Neural cell (in vitro differentiated cells): ENCODE data around the gene MTA1. TPM values are rescaled to one million over a fixed set of nuclear protein-coding genes. Genes with fewer than 3 reads are reported as not detected.

ENCODE experiments used
- H2AFZ ChIP-seq: fragments of 200-600, 300-800 bp; sonication (generic), shearing (Covaris generic); 2 replicates; pipeline ENCODE4 v1.6.0; 2014; ENCODE audit warnings: low read depth, mild to moderate bottlenecking, antibody characterized with exemption, low read length, moderate library complexity
- H3F3A ChIP-seq: fragments of 200-600 bp; shearing (Covaris generic); 2 replicates; pipeline ENCODE4 v1.6.1; 2016; ENCODE audit warnings: mild to moderate bottlenecking, moderate library complexity, mixed read lengths, antibody characterized with exemption, low read length; ENCODE audit not compliant: insufficient read depth, poor library complexity, severe bottlenecking
- H3K27ac ChIP-seq: fragments of 200-600, 300-800 bp; sonication (generic), shearing (Covaris generic); 2 replicates; pipeline ENCODE4 v1.5.1; 2014; ENCODE audit warnings: mild to moderate bottlenecking, low read length, moderate library complexity
- H3K27me3 ChIP-seq: fragments of 300-800, 200-600 bp; sonication (generic), shearing (Covaris generic); 2 replicates; pipeline ENCODE4 v1.6.0; 2014; ENCODE audit warnings: mild to moderate bottlenecking, low read depth, low read length, moderate library complexity; ENCODE audit not compliant: insufficient read depth
- H3K36me3 ChIP-seq: fragments of 300-800, 200-600 bp; sonication (generic), shearing (Covaris generic); 2 replicates; pipeline ENCODE4 v1.5.1; 2014; ENCODE audit warnings: mild to moderate bottlenecking, antibody characterized with exemption, low read length, moderate library complexity; ENCODE audit not compliant: insufficient read depth
- H3K4me2 ChIP-seq: fragments of 300-800, 200-600 bp; sonication (generic), shearing (Covaris generic); 2 replicates; pipeline ENCODE4 v1.6.0; 2014; ENCODE audit warnings: mild to moderate bottlenecking, low read length
- H3K4me3 ChIP-seq: fragments of 300-800, 200-600 bp; sonication (generic), shearing (Covaris generic); 2 replicates; pipeline ENCODE4 v1.5.1; 2014; ENCODE audit warnings: mild to moderate bottlenecking, low read length, moderate library complexity
- H3K79me2 ChIP-seq: fragments of 200-600 bp; shearing (Covaris generic); replicated peaks from 2 replicates; pipeline ENCODE4 v1.6.0; 2014; ENCODE audit warnings: mild to moderate bottlenecking, low read length, moderate library complexity; ENCODE audit not compliant: insufficient read depth
- H3K9ac ChIP-seq: fragments of 300-800, 200-600 bp; sonication (generic), shearing (Covaris generic); 2 replicates; pipeline ENCODE4 v1.6.1; 2016; ENCODE audit warnings: mild to moderate bottlenecking, low read length, mixed read lengths
- H3K9me2 ChIP-seq: fragments of 200-600 bp; shearing (Covaris generic); 2 replicates; pipeline ENCODE4 v1.6.1; 2016; ENCODE audit warnings: mild to moderate bottlenecking, low read length, mixed read lengths; ENCODE audit not compliant: insufficient read depth
- H3K9me3 ChIP-seq: fragments of 200-600, 300-800 bp; sonication (generic), shearing (Covaris generic); 2 replicates; pipeline ENCODE4 v1.6.1; 2016; ENCODE audit warnings: mild to moderate bottlenecking, mixed run types, low read length, moderate library complexity, mixed read lengths
- H4K20me1 ChIP-seq: fragments of 200-600 bp; shearing (Covaris generic); 2 replicates; pipeline ENCODE4 v1.6.1; 2016; ENCODE audit warnings: mild to moderate bottlenecking, mixed run types; ENCODE audit not compliant: insufficient read depth
- EP300 ChIP-seq: fragments of 450-650 bp; conservative IDR thresholded peaks from 2 replicates; pipeline ENCODE4 v1.6.1; 2014; ENCODE audit warnings: antibody characterized with exemption, mild to moderate bottlenecking, moderate library complexity; ENCODE audit not compliant: poor library complexity, severe bottlenecking
- EZH2 ChIP-seq: fragments of 200-600, 300-800 bp; shearing (Covaris generic), sonication (generic); IDR thresholded peaks from 2 replicates; pipeline ENCODE4 v1.6.1; 2014; ENCODE audit warnings: antibody characterized with exemption, low read length, borderline replicate concordance, mild to moderate bottlenecking; ENCODE audit not compliant: insufficient read depth, poor library complexity, severe bottlenecking
- MXI1 ChIP-seq: fragments of 450-650 bp; conservative IDR thresholded peaks from 2 replicates; pipeline ENCODE4 v1.6.1; 2014; ENCODE audit warnings: antibody characterized with exemption, mild to moderate bottlenecking; ENCODE audit not compliant: poor library complexity, severe bottlenecking
- POLR2AphosphoS5 ChIP-seq: IDR thresholded peaks from 2 replicates; pipeline ENCODE4 v1.6.1; 2012
- RAD21 ChIP-seq: fragments of 450-650 bp; conservative IDR thresholded peaks from 2 replicates; pipeline ENCODE4 v1.6.1; 2014; ENCODE audit warnings: antibody characterized with exemption, mild to moderate bottlenecking, moderate library complexity
- SMC3 ChIP-seq: fragments of 450-650 bp; conservative IDR thresholded peaks from 2 replicates; pipeline ENCODE4 v1.6.1; 2014; ENCODE audit warnings: antibody characterized with exemption, mild to moderate bottlenecking, moderate library complexity; ENCODE audit not compliant: poor library complexity
- TAF1 ChIP-seq: IDR thresholded peaks from 2 replicates; pipeline ENCODE4 v1.6.1; 2012; ENCODE audit warnings: low read depth
- polyA plus RNA-seq: library from polyadenylated mRNA; depleted of rRNA; stranded (reverse); fragments of >200 nt; gene quantifications from 2 replicates; pipeline ENCODE4 v1.2.3, GENCODE V29; 2014
- TF ChIP-seq, protein P1 (sequence below): fragments of 450-650 bp; IDR thresholded peaks from 2 replicates; pipeline ENCODE4 v1.5.1; 2014; ENCODE audit warnings: antibody characterized with exemption, mild to moderate bottlenecking, moderate library complexity; ENCODE audit not compliant: poor library complexity, severe bottlenecking
- TF ChIP-seq, protein P2 (sequence below): IDR thresholded peaks from 2 replicates; pipeline ENCODE4 v1.6.1; 2012; ENCODE audit warnings: borderline replicate concordance

MTA1 gene
- polyA plus RNA-seq, 1 donor from 2014 or later = 94.0 TPM

DNA sequence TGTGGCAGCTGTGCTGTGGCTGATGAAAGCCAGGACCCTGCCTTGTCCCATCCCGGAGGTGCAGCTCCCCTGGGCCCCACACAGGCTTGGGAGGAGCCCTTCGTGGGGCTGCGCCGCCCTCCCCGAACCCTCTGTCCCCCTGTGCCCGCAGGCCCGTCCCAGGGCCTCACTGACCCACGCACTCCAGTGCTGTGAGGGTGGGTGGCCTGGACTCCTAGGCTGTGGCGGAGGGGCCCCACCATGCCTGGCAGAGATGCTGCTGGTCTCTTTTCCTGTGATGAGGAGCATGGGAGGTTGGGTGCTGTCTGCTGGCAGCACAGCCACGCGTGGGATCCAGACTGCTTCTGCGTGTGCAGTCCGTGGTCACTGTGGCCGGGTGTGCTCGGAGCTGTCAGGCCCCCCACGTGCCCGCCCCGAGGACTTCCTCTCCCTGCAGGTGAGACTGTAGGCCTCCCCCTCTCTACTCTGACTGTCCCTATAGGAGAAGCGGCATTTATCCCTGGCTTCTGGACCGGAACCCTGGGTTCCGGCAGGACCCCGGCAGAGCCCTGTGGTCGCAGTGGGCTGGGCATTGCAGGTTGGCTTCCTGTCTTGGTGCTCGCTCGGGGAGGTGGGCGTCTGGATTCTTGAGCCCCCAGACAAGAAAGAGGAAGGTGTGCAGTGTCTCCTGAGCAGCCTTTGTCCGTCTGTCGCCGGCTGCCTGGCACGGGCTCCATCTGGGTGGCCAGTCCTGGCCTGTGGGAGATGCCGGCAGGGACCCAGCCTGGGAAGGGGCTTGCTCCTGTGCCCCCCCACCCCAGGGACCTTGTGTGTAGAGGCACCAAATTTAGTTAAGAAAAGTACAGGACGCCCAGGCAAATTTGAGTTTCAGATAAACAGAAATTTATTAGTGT is 2.3 kb downstream of the MTA1 start:
- Histone ChIP-seq H2AFZ (no peak overlapping the region), H3K36me3 (no peaks in the 10 kb centered on the region), H3K9me2 (no peaks in the 10 kb centered on the region), H4K20me1 (no peaks in the 10 kb centered on the region), H3K9me3 (no peaks in the 10 kb centered on the region), H3K27ac (no peak overlapping the region), H3K79me2 (peaks cover 39% of the 10 kb centered on the region), H3K27me3 (no peaks in the 10 kb centered on the region), H3K4me3 (peak overlapping the region; percentile 86), H3K9ac (peak overlapping the region; percentile 72), H3F3A (peaks cover 4% of the 10 kb centered on the region), H3K4me2 (no peak overlapping the region)
- TF ChIP-seq TAF1 (no peak), RAD21 (no peak), EZH2 (no peak), EP300 (no peak), POLR2AphosphoS5 (no peak), MXI1 (no peak), SMC3 (no peak)
- TF ChIP-seq, protein P1, sequence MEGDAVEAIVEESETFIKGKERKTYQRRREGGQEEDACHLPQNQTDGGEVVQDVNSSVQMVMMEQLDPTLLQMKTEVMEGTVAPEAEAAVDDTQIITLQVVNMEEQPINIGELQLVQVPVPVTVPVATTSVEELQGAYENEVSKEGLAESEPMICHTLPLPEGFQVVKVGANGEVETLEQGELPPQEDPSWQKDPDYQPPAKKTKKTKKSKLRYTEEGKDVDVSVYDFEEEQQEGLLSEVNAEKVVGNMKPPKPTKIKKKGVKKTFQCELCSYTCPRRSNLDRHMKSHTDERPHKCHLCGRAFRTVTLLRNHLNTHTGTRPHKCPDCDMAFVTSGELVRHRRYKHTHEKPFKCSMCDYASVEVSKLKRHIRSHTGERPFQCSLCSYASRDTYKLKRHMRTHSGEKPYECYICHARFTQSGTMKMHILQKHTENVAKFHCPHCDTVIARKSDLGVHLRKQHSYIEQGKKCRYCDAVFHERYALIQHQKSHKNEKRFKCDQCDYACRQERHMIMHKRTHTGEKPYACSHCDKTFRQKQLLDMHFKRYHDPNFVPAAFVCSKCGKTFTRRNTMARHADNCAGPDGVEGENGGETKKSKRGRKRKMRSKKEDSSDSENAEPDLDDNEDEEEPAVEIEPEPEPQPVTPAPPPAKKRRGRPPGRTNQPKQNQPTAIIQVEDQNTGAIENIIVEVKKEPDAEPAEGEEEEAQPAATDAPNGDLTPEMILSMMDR = no peak
- TF ChIP-seq, protein P2, sequence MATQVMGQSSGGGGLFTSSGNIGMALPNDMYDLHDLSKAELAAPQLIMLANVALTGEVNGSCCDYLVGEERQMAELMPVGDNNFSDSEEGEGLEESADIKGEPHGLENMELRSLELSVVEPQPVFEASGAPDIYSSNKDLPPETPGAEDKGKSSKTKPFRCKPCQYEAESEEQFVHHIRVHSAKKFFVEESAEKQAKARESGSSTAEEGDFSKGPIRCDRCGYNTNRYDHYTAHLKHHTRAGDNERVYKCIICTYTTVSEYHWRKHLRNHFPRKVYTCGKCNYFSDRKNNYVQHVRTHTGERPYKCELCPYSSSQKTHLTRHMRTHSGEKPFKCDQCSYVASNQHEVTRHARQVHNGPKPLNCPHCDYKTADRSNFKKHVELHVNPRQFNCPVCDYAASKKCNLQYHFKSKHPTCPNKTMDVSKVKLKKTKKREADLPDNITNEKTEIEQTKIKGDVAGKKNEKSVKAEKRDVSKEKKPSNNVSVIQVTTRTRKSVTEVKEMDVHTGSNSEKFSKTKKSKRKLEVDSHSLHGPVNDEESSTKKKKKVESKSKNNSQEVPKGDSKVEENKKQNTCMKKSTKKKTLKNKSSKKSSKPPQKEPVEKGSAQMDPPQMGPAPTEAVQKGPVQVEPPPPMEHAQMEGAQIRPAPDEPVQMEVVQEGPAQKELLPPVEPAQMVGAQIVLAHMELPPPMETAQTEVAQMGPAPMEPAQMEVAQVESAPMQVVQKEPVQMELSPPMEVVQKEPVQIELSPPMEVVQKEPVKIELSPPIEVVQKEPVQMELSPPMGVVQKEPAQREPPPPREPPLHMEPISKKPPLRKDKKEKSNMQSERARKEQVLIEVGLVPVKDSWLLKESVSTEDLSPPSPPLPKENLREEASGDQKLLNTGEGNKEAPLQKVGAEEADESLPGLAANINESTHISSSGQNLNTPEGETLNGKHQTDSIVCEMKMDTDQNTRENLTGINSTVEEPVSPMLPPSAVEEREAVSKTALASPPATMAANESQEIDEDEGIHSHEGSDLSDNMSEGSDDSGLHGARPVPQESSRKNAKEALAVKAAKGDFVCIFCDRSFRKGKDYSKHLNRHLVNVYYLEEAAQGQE = no peak

DNA sequence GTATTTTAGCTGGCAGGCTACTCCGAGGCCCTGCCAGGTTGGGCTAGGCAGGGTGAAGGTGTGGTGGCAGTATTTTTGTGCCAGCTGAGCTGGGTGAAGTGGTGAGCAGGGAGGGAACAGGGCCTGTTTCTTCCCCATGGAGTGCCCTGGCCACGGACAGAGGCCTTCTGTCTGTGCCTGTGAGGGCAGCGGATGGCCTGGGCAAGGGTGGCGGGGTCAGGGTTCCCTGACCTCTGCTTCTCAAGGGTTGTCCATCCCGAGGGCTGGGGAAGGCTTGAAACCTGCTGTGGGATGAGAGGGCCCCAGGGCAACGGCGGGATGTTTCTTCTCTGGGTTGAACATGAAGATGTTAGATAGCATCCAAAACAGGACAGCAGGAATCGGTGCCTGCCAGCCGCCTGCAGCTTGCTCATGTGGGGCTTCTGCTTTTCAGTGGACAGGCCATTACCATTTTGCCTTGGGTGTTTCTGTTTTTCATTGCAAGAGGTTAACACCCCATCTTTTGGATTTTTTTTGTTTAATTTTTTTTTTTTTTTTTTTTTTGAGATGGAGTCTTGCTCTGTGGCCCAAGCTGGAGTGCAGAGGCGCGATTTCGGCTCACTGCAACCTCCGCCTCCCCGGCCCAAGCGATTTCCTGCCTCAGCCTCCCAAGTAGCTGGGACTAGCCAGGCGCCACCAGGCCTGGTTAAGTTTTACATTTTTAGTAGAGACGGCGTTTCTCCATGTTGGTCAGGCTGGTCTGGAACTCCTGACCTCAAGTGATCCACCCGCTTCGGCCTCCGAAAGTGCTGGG is 3.3 kb downstream of the MTA1 start:
- Histone ChIP-seq H3K9me2 (no peaks in the 10 kb centered on the region), H3K27ac (no peak overlapping the region), H3K27me3 (no peaks in the 10 kb centered on the region), H4K20me1 (no peaks in the 10 kb centered on the region), H3K79me2 (peaks cover 46% of the 10 kb centered on the region), H3K4me2 (no peak overlapping the region), H3K9ac (no peak overlapping the region), H3K9me3 (no peaks in the 10 kb centered on the region), H3K36me3 (no peaks in the 10 kb centered on the region), H3F3A (peaks cover 4% of the 10 kb centered on the region), H3K4me3 (no peak overlapping the region), H2AFZ (no peak overlapping the region)
- TF ChIP-seq EP300 = no peak
- TF ChIP-seq RAD21 = no peak
- TF ChIP-seq POLR2AphosphoS5 = no peak
- TF ChIP-seq MXI1 = no peak
- no peak for TF ChIP-seq SMC3
- TF ChIP-seq TAF1 = no peak
- TF ChIP-seq, protein P2 = no peak
- TF ChIP-seq EZH2 = no peak
